Brain microvascular endothelial cell (primary cell): ENCODE data around the gene THRB.

ENCODE experiments used
- DNase-seq: peaks from one replicate; pipeline ENCODE4 v3.0.0-alpha.2; 2020
- H3K27ac ChIP-seq: fragments of 250-450 bp; sonication (Bioruptor Pico); 2 replicates; pipeline ENCODE4 v1.5.1; 2020; ENCODE audit warnings: mild to moderate bottlenecking, moderate library complexity
- H3K27me3 ChIP-seq: fragments of 250-450 bp; sonication (Bioruptor Pico); replicated peaks from 2 replicates; pipeline ENCODE4 v1.5.1; 2020; ENCODE audit warnings: mild to moderate bottlenecking
- H3K36me3 ChIP-seq: fragments of 250-450 bp; sonication (Bioruptor Pico); replicated peaks from 2 replicates; pipeline ENCODE4 v1.5.1; 2020; ENCODE audit warnings: mild to moderate bottlenecking
- H3K4me3 ChIP-seq: 2 replicates; pipeline ENCODE4 v1.5.1; 2011; ENCODE audit warnings: low read depth, mild to moderate bottlenecking, control low read depth, low read length, moderate library complexity
- in situ Hi-C: cut with HindIII; loops from 2 replicates; pipeline ENCODE4 v1.10.0; 2017; ENCODE audit warnings: low sequenced_read_pairs, low pct_ligation_motif_present
- TF ChIP-seq, protein P1 (sequence below): IDR thresholded peaks from 2 replicates; pipeline ENCODE4 v1.5.1; 2011; ENCODE audit warnings: low read depth, mild to moderate bottlenecking, moderate library complexity, low read length, control low read depth, inconsistent platforms; ENCODE audit errors: missing control alignments

THRB gene

DNA sequence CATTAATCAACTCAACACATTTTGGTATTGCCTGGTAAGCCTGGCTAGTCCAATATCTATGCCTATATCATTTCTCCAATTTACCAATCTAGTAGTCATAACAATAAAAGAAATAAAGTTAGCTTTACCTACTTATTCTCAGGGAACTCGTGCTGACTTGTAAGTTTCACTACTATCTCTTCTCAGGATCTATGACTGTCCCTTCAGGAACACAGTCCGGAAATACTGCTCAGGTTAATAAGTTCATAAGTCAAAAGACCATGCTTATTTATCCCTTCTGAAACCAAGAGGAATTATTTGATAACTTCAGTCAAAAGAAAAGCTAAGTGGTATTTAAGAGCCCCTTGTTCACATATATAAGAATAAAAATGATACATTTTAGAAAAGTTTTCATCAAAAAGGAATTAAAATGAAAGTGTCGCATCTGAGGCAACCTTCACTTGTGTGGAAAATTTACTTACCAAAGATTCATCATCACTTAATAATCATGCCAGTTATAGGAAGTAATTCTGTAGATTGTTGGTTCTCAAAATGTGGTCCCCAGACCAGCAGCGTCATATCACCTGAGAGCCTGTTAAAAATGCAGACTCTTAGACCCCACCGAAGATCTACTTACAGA lies 15.5 kb upstream of the THRB start:
- TF ChIP-seq, protein P1, sequence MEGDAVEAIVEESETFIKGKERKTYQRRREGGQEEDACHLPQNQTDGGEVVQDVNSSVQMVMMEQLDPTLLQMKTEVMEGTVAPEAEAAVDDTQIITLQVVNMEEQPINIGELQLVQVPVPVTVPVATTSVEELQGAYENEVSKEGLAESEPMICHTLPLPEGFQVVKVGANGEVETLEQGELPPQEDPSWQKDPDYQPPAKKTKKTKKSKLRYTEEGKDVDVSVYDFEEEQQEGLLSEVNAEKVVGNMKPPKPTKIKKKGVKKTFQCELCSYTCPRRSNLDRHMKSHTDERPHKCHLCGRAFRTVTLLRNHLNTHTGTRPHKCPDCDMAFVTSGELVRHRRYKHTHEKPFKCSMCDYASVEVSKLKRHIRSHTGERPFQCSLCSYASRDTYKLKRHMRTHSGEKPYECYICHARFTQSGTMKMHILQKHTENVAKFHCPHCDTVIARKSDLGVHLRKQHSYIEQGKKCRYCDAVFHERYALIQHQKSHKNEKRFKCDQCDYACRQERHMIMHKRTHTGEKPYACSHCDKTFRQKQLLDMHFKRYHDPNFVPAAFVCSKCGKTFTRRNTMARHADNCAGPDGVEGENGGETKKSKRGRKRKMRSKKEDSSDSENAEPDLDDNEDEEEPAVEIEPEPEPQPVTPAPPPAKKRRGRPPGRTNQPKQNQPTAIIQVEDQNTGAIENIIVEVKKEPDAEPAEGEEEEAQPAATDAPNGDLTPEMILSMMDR: no peak
- Histone ChIP-seq H3K27ac (peak overlapping the region; percentile 26), H3K27me3 (no peaks in the 10 kb centered on the region), H3K4me3 (no peak overlapping the region), H3K36me3 (no peaks in the 10 kb centered on the region)
- DNase-seq: no peak
- in situ Hi-C loops: no loop called here

DNA sequence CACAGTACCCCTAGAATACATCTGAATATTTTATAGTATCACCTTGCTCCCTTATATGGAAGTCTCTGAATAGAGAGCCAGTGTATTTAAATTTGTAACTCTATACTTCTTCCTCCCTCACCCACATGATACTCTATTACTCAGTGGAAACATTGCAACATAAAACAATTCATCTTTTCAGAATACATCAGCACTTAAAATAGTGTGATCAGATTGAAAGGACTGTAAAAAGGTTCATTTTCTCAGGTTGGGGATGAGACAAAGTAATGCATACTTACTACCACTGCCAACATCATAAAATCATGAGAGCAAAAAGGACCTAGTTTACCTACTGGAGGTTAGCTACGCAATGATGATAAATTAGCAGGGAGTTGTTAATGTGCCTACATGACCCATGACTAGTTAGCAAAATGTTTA lies 13.8 kb upstream of the THRB start:
- DNase-seq: no peak
- Histone ChIP-seq H3K4me3 (no peak overlapping the region), H3K36me3 (no peaks in the 10 kb centered on the region), H3K27me3 (no peaks in the 10 kb centered on the region), H3K27ac (no peak overlapping the region)
- in situ Hi-C loops: no loop called here
- TF ChIP-seq, protein P1: no peak

DNA sequence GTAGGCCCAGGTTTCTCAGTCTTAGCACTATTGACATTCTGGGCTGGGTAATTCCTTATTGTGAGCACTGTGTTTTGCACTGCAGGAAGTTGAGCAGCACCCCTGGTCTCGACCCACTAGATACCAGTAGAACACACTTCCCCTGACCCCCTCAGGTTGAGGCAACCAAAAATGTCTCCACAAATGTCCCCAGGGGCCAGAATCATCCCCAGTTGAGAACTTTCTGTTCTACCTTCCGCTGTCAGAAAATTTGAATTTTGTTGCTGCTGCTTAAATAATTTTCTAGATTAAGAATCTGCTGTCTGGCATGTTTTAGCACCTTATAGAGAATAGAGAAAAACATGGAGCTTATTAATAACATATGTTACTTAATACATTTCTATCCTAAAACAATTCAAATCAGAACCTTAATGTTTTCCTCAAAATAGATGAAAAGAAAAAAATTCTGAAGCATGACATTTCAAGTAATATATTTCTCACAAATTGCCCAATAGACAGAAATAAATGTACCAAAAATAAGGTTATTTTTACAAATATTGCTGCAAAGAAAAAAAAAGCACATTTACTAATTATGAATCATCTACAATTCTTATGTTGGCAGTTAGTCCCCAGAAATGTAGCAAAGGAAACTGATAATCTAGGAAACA lies 13.2 kb upstream of the THRB start:
- Histone ChIP-seq H3K36me3 (no peaks in the 10 kb centered on the region), H3K27me3 (no peaks in the 10 kb centered on the region), H3K27ac (peak overlapping the region; percentile 15), H3K4me3 (no peak overlapping the region)
- no peak for DNase-seq
- TF ChIP-seq, protein P1: no peak
- in situ Hi-C loops: no loop called here

DNA sequence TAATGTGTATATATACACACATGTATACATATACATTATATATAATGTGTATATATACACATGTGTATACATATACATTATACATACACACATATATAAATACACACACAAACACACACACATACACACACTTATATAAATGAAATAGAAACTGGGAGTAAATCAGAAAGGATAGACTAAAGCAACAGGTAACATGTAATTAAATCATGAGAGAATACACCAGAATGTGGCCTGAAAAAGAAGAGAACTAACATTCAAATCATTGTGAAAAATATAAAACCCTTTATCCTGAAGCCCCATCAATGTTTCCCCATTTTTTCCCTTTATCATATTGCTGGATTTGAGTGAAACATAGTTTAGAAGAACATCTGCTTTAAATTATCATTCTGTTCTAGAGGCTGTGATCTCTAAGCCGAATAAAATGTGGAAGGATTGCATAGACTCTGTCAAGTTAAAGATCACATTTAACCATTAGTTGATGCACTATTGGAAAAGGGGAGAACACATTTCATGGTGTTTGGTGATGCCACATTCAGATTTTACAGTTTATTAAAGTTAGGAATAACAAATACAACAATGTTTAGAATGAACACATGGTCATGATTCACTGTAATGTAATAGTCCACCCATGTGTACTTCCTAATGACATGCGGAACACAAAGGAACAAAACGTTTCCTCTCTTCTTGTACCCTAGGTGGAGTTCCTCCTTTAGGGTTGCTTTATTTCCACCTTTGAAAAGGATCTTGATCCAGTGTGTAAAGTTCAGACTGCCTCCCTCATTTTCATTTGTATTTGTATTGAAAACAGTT lies 12.5 kb upstream of the THRB start:
- no peaks in the 10 kb centered on the region for H3K36me3 ChIP-seq
- DNase-seq: no peak
- no peaks in the 10 kb centered on the region for H3K27me3 ChIP-seq
- no peak overlapping the region for H3K4me3 ChIP-seq
- H3K27ac ChIP-seq: peak overlapping the region; percentile 15
- in situ Hi-C loops: no loop called here
- TF ChIP-seq, protein P1: no peak

DNA sequence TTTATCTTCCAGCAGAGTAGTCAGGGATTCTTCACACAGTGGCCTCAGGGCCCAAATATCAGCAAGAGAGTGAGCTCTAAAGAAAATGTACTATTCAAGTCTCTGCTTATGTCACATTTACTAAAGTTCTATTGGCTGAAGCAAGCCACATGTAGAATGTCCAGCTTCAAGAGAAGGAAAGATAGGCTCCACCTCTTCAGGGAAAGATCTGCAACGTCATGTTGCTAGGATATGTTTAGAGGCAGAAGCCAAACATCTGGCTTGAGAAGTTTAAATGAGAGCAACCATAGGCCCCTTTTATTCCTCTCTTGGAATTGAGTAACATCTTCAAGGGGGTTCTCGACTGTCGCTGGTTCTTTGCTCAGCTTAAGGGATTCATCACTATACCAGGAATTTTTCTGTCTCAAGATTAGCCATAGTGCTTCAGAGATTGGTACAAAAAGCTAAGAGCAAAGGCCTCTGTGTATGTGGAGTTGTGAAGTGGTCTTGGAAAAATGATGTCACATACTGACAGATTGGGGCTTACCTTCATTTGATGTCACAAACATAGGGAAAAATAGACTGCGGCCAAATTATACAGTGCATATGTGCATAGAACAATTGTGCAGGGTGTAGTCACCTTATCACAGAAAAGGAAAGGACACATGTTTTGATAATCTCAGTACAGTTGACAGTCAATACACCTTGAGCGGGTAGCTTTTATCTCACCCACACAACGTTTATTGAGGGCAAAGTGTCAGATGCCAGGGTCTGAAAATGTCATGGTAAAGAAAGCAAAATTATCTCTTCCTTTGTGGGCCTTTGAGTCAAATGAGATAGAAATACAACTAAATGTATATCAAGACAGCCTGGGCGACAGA lies 11.3 kb upstream of the THRB start:
- DNase-seq: no peak
- Histone ChIP-seq H3K27me3 (no peaks in the 10 kb centered on the region), H3K27ac (no peak overlapping the region), H3K36me3 (no peaks in the 10 kb centered on the region), H3K4me3 (no peak overlapping the region)
- in situ Hi-C loops: no loop called here
- TF ChIP-seq, protein P1: no peak
